IPS-18c (cell line): ENCODE results near the gene DPYSL3.
"Not testable (repeated sequence)": the region's sequence is repeated elsewhere in the genome, so short reads cannot be mapped to it uniquely, and the experiment has no call there.

Source experiments
- H3K4me3 ChIP-seq: 2 replicates; pipeline ENCODE4 v1.7.0; 2013; ENCODE audit warnings: low read depth, mild to moderate bottlenecking, low read length, moderate library complexity; ENCODE audit not compliant: insufficient read depth
- H3K9me3 ChIP-seq: one replicate; pipeline ENCODE4 v1.6.1; 2013; ENCODE audit warnings: mild to moderate bottlenecking, low read length, moderate library complexity; ENCODE audit not compliant: control insufficient read depth, insufficient read depth

DPYSL3 gene

DNA sequence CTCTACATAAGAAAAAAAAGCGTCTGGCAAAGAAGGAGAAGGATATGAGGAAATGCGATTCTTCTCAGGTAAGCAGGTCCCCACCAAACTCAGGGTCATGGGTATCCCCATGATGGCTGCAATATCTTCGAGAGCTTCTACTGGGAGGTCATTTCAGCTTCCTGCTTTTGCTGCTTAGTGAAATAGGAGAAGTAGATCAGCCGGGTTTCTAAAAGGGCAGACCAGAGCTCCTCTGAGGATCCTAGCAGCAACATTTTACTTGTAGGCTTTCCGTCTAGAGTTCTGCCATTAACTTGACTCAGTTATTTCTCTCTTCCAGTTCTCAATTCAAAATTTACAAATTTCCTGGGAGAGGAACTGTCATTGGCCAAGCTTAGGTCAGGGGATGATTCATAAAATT lies 134.7 kb downstream of the DPYSL3 start:
- Histone ChIP-seq H3K9me3 (no peaks in the 10 kb centered on the region), H3K4me3 (no peak overlapping the region)

DNA sequence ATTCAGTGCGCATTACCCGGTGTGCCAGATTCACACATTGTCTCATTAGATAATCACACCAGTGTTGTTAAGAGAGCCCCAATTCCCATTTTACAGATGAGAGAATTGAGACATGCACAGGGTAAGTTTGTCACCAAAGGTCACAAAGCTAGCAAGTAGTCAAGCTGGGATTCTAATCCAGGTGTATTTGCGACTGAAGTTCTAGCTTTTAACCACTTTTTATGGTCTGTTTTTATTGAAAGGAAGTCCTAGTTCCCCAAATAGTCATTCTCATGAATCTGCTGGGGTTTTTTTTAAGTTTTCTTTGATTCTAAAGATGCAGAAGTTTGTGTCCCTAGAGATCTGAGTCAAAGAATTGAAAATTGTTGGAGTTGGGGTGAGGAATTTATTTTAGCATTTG lies 136.5 kb downstream of the DPYSL3 start:
- no peaks in the 10 kb centered on the region for H3K9me3 ChIP-seq
- H3K4me3 ChIP-seq, result no peak overlapping the region

DNA sequence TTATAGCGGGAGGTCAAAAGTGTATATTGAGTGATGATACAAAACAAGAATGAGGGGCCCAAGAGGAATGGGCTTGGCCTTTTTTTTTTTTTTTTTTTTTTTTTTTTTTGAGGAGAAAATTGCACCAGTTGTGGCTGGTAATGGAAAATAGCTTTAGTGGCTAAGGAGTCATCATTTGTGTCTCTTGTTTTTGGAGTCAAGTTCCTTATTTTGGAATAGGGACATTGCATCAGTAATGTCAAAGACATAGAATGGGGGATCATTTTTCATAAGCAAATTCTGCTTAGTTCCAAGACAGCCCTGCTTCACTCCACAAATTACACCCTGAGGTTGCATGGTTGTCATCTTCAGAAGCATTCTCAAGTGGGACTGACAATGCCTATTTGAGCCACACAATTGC lies 137.7 kb downstream of the DPYSL3 start:
- Histone ChIP-seq H3K4me3 (no peak overlapping the region), H3K9me3 (no peaks in the 10 kb centered on the region)

DNA sequence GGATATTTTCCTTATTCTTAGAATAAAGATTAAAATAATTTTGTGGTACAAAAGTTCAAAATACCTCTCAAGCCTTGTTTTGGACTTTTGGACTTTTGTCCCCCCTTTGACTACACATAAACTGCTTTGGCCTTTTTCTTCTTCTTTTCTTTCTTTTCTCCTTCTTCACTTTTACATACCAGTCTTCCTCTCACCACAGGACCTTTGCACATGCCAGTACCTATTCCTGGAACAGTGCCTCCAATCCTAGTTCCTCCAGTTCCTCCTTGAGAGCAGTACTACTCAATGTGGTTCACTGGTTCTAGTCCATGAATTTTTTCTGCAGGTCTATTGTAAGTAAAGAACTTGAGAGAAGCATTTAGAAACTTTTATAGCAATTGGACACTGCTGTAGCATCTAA lies 138.6 kb downstream of the DPYSL3 start:
- Histone ChIP-seq H3K9me3 (no peaks in the 10 kb centered on the region), H3K4me3 (no peak overlapping the region)

DNA sequence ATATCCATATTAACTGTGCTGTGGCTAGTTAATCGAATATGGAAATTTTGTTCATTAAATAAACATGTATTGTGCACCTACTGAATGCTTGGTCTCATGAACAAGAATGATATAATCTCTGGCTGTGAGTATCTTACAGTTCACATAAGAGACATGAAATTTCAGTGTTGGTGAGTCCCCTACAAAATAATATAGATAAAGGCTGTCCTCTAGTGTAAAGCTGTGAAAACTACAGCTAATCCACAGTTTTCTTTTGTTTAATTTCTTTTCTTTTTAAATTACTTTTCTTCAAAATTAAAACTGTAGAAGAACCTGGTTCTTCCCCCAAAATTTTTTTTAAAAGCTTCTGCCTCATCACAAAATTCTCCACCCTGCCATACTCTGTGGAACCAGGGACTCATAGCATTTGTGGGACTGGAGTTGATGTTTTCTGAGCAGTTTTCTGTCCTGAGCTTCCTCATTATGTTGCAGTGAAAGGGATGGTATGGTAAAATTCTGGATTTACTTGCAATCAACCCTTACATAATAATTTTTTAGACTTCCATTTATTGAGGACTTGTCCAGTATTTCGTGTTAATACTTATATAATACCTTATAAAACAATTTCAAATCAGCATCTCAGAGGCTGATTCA lies 140.0 kb downstream of the DPYSL3 start:
- H3K9me3 ChIP-seq, result no peaks in the 10 kb centered on the region
- H3K4me3 ChIP-seq, result no peak overlapping the region

DNA sequence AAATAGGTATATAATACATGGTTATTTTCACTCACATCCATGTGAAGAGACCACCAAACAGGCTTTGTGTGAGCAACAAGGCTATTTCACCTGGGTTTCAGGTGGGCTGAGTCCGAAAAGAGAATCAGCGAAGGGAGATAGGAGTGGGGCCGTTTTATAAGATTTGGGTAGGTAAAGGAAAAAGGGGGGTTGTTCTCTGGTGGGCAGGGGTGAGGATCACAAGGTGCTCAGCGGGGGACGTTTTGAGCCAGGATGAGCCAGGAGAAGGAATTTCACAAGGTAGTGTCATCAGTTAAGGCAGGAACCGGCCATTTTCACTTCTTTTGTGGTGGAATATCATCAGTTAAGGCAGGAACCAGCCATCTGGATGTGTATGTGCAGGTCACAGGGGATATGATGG lies 142.5 kb downstream of the DPYSL3 start:
- H3K4me3 ChIP-seq, H3K9me3 ChIP-seq: not testable (repeated sequence)

DNA sequence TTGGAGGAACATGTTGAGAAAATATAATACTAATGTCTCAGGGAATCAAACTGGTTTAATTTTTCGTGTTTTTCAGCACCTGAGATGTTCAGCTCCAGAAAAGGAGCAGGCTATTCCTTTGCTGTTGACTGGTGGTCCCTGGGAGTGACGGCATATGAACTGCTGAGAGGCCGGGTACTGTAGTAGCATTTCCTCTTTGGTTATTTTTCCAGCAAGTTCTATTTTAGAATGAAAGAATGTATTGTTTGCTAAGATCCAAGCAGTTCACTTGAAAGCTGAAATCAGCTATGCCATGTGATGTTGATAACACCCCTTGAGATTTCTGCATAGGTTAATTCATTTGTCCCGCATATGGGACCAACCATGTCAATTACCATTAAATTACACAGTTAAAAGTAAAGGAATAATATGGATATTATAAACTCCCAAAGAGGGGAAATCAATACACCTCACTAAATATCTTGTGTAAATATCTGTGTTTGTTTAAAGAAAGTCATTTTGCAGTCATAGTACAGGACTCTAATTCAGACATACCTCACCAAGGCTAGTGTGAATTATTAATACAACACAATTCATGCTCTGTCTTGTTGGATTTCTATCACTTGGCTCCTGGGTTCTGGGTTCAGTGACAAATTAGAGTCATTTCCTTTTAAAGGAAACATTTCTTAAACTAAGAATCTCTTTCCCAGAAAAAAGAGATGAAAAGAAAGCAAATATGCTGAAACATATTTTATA lies 148.3 kb downstream of the DPYSL3 start:
- Histone ChIP-seq H3K9me3 (no peaks in the 10 kb centered on the region), H3K4me3 (no peak overlapping the region)

DNA sequence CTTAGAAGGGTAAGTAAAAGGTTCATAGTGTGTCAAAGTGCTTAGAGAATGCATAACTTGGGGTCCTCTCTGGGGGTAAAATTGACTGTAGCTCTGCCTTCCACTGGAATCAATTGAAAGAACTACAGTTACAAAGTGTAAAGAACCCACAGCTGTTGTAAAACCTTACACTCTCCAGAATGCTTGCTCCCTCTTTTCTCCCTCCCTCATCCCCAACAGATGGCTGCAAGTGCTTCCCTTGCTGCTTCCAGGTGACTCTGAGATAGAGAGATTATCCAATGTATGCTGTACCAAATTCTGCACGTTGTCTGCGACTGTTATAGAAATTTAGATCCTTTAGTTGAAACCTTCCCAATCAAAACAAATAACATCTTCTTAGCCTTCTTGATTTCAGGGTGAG lies 149.1 kb downstream of the DPYSL3 start:
- no peaks in the 10 kb centered on the region for H3K9me3 ChIP-seq
- H3K4me3 ChIP-seq, result no peak overlapping the region

DNA sequence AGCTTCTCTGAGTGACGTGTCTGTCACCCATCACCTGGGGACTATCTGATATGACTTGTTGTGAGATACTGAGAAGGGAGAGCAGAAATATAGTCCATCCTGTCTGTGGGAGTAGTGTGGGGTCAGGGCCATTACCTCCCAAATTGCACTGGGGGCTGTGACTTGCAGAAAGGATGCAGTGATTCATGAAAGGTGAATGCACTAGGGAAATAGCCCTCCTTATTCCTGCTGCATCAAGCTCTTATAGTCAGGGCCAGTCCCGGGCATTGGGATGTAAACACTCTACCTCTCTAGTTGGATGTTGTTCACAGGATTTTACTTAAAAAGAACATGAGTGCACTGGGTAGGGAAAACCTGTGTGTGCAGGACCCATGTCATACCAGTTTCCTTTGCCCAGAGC lies 150.3 kb downstream of the DPYSL3 start:
- Histone ChIP-seq H3K4me3 (no peak overlapping the region), H3K9me3 (no peaks in the 10 kb centered on the region)

DNA sequence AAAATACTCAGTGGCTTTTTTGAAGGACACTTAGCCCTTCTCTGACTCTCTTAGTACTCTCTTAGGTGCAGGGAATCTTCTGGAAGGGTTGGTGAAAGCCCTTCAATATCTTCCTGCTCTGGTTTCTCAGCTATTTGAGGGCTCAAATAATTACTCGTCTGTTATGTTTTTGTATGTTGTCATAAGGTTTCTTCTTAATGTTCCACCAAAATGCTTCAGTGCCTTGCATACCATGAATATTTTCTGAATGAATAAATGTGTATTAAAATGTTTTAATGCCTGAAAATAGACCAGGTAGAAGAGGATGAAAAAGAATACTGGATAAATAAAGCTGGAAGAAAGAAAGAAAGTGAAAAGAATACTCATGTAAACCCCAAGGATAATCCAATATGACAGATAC lies 150.8 kb downstream of the DPYSL3 start:
- no peak overlapping the region for H3K4me3 ChIP-seq
- no peaks in the 10 kb centered on the region for H3K9me3 ChIP-seq

DNA sequence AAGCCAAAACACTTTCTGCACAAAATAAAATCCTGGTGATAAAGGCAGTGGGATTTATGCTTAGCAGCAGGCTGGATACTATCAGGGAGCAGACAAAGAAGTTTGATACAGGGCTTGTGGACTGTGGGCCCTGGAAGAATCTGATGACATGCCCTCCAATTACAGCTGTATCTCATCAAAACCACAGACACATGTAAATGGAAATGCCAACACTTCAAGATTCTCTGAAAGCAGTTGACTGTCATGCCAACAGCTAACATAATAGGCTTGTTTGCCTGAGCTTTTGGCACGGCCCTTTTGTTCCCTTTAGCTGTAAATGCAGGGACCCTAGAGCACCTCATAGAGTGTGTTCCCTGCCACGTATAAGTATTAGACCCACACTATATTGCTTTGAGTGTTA lies 160.6 kb downstream of the DPYSL3 start:
- H3K4me3 ChIP-seq, result no peak overlapping the region
- no peaks in the 10 kb centered on the region for H3K9me3 ChIP-seq

DNA sequence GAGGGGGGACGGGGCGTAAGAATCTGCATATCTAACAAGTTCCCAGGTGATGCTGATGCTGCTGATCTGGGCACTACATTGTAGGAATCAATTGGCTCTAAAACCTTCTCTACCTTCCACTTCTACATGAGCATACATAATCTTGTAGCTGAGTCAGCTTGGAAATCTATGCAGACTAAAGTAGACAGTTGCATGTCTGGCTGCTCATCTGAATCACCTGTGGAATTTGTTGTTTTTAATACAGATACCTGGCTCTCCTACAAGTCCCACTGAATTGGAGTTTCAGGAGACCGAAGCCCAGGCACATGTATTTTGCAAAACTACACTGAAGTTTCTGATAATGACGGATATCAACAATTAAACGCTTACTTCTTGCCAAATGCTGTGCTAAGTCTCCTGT lies 161.4 kb downstream of the DPYSL3 start:
- no peaks in the 10 kb centered on the region for H3K9me3 ChIP-seq
- H3K4me3 ChIP-seq, result no peak overlapping the region

DNA sequence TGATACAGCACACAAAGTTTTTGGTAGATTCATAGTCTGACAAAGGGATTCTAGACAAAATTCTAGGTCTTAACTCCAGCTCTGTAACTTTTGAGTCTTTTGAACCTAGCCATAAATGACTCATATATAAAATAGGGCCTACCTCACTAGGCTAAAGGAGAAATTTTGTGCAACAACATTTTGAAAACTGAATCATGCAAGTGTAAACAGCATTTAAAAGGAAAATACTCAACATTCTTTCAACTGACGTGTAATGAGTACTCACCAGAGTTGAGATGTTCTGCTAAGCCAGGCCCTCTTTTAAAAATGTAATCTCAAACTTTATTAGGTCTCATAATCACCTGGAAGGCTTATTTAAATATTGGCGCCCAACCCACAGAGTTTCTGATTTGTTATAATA lies 161.8 kb downstream of the DPYSL3 start:
- H3K4me3 ChIP-seq, result no peak overlapping the region
- H3K9me3 ChIP-seq, result no peaks in the 10 kb centered on the region

DNA sequence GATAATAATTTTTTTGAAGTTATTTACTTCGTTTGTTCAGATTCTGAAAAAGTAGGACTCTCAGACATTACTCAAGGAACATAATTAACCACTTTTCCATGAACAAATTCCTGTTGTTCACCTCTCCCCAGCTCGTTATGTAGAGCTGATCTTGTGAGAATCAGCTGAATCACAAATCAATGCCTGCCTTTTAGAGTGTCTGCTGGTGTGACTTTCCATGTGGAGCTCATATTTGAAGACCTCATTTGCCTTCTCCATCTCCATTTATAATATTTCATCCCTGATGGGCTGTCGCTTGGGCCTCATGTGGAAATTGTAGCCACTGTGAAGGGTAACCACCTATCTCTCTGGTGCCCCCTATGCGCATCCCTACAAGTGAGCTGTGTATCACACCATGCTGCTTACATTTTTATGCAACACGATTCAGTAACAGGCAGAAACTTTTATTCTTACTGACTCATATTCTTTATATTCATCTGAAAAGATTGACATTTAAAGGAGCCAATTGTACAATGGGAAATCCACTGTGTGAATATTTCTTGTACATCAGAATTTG lies 163.8 kb downstream of the DPYSL3 start:
- Histone ChIP-seq H3K9me3 (no peaks in the 10 kb centered on the region), H3K4me3 (no peak overlapping the region)

DNA sequence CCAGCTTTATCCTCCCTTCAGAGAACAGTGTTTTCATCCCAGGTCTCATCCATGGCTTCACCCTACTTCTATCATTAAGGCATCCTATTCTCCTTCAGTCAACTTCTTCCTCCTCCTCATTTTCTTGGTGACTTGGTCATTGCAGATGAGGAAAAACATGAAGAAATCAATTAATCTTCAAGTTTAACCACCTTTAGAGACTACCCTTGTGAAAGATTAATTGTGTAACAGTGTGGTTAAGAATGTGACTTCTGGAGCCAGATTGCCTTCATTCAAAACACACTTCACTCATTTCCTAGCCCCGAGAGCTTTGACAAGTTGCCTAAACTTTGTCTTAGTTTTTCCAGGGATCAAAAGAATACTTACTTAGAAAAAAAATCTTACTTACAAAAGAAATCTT lies 165.0 kb downstream of the DPYSL3 start:
- no peaks in the 10 kb centered on the region for H3K9me3 ChIP-seq
- H3K4me3 ChIP-seq, result no peak overlapping the region

DNA sequence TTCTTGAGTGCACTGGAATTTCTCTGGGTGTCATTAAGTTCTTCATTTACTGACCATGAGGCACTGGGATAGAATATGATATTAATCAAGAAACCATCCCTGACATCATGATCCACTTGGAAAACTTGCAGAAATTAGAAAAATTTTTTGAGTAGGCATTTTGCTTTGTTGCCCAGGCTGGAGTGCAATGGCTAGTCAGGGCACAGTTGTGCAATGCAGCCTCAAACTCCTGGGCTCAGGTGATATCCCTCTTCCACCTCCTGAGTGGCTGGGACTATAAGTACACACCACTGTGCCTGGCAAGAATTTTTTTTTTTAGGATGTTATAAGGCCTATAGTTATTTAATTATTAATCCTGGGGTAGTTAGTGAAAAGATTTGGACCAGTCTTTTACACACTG lies 168.5 kb downstream of the DPYSL3 start:
- Histone ChIP-seq H3K4me3 (no peak overlapping the region), H3K9me3 (no peaks in the 10 kb centered on the region)

DNA sequence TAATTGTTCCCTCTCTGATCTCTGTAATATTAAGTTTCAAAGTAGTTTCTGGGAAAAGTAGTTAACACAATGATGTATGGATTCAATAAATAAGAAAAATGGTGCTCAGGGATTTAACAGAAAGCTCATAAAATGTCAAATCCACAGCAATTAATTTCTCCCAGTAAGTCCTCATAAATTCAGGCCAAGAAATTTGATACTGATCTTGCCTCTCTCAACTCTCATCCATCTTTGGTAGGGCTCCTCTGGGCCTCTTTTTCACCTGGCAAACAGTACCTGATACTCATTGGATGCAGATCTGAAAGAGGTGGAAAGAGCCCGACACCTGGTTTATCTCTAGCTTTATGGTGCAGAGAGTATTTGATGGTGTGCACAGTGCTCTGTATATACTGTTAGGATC lies 168.9 kb downstream of the DPYSL3 start:
- Histone ChIP-seq H3K4me3 (no peak overlapping the region), H3K9me3 (no peaks in the 10 kb centered on the region)
